HepG2 (cell line): ENCODE results near the gene APLF. TPM values are rescaled to one million over a fixed set of nuclear protein-coding genes. Genes with fewer than 3 reads are reported as not detected.

Source experiments
- ARNT ChIP-seq: fragments of 450-650 bp; IDR thresholded peaks from 2 replicates; pipeline ENCODE4 v1.6.1; 2017
- CBX5 ChIP-seq: sonication (generic); formaldehyde crosslinking; IDR thresholded peaks from 2 replicates; pipeline ENCODE4 v1.4.0; 2020; ENCODE audit warnings: missing genetic modification reagents, borderline replicate concordance
- CCAR2 ChIP-seq: fragments of 200-400 bp; formaldehyde crosslinking; optimal IDR thresholded peaks from 2 replicates; pipeline ENCODE3; 2018; ENCODE audit warnings: low read depth, mild to moderate bottlenecking, low read length, moderate library complexity
- CTCF ChIP-seq: sonication (generic); formaldehyde crosslinking; IDR thresholded peaks from 2 replicates; pipeline ENCODE4 v1.5.0; 2020; ENCODE audit warnings: mild to moderate bottlenecking, missing genetic modification reagents, moderate library complexity
- DDIT3 ChIP-seq: sonication (generic); formaldehyde crosslinking; IDR thresholded peaks from 2 replicates; pipeline ENCODE4 v1.4.0; 2020; ENCODE audit warnings: mild to moderate bottlenecking, missing genetic modification reagents
- EP300 ChIP-seq, 3 experiments: sonication (generic) in 1 of 3; formaldehyde crosslinking in 1 of 3; IDR thresholded peaks; 2 replicates each; pipeline versions ENCODE4 v1.5.1 to v1.6.1; 2011 to 2020; ENCODE audit warnings: low read depth in 2 of 3, low read length in 2 of 3, borderline replicate concordance in 1 of 3, improper control_type of control experiment in 1 of 3, mild to moderate bottlenecking in 1 of 3, missing genetic modification reagents in 1 of 3, moderate library complexity in 1 of 3
- FLYWCH1 ChIP-seq: sonication (generic); formaldehyde crosslinking; IDR thresholded peaks from 2 replicates; pipeline ENCODE4 v1.8.1; 2023; ENCODE audit warnings: mild to moderate bottlenecking, missing genetic modification reagents
- GLI4 ChIP-seq: sonication (generic); formaldehyde crosslinking; IDR thresholded peaks from 2 replicates; pipeline ENCODE4 v1.5.1; 2020; ENCODE audit warnings: missing genetic modification reagents, mild to moderate bottlenecking, moderate library complexity, borderline replicate concordance
- LCORL ChIP-seq, 2 experiments: fragments of 450-650 bp in 1 of 2; sonication (generic) in 1 of 2; formaldehyde crosslinking in 1 of 2; IDR thresholded peaks; 2 replicates each; pipeline versions ENCODE4 v1.5.0 to v1.6.1; 2017 to 2020; ENCODE audit warnings: antibody characterized with exemption in 1 of 2, missing genetic modification reagents in 1 of 2
- NFKB2 ChIP-seq: sonication (generic); formaldehyde crosslinking; IDR thresholded peaks from 2 replicates; pipeline ENCODE4 v1.4.0; 2020; ENCODE audit warnings: missing genetic modification reagents, borderline replicate concordance
- SIX4 ChIP-seq: sonication (generic); formaldehyde crosslinking; IDR thresholded peaks from 2 replicates; pipeline ENCODE4 v1.4.0; 2020; ENCODE audit warnings: missing genetic modification reagents
- SUZ12 ChIP-seq: fragments of 150-350 bp; IDR thresholded peaks from 2 replicates; pipeline ENCODE4 v1.6.1; 2014; ENCODE audit warnings: low read depth, low read length
- TP53 ChIP-seq: sonication (generic); formaldehyde crosslinking; conservative IDR thresholded peaks from 2 replicates; pipeline ENCODE4 v1.4.0; 2020; ENCODE audit warnings: missing genetic modification reagents
- ZFP82 ChIP-seq: sonication (generic); formaldehyde crosslinking; IDR thresholded peaks from 2 replicates; pipeline ENCODE4 v1.5.1; 2020; ENCODE audit warnings: mild to moderate bottlenecking, missing genetic modification reagents, borderline replicate concordance
- ZHX2 ChIP-seq, 2 experiments: sonication (generic) in 1 of 2; formaldehyde crosslinking in 1 of 2; IDR thresholded peaks; 2 replicates each; pipeline versions ENCODE4 v1.6.1 to v1.9.0; 2014 to 2022; ENCODE audit warnings: antibody characterized with exemption in 1 of 2, borderline replicate concordance in 1 of 2, inconsistent platforms in 1 of 2, low read depth in 1 of 2, missing genetic modification reagents in 1 of 2
- ZNF549 ChIP-seq: sonication (generic); formaldehyde crosslinking; IDR thresholded peaks from 2 replicates; pipeline ENCODE4 v1.5.0; 2020; ENCODE audit warnings: missing genetic modification reagents
- ZNF562 ChIP-seq: sonication (generic); formaldehyde crosslinking; IDR thresholded peaks from 2 replicates; pipeline ENCODE4 v1.8.0; 2022; ENCODE audit warnings: missing genetic modification reagents, borderline replicate concordance
- ZNF766 ChIP-seq: sonication (generic); formaldehyde crosslinking; IDR thresholded peaks from 2 replicates; pipeline ENCODE4 v1.5.0; 2020; ENCODE audit warnings: missing genetic modification reagents, borderline replicate concordance
- ZSCAN31 ChIP-seq: sonication (generic); formaldehyde crosslinking; IDR thresholded peaks from 2 replicates; pipeline ENCODE4 v1.5.0; 2020; ENCODE audit warnings: low read depth, mild to moderate bottlenecking, missing genetic modification reagents
- polyA plus RNA-seq, 8 experiments: library from polyadenylated mRNA; depleted of rRNA in 3 of 8; stranded (reverse) in 7 of 8; unstranded in 1 of 8; fragments of >200 nt; fragmentation: Illumina TruSeq in 4 of 8; extraction: Trizol in 4 of 8; gene quantifications; 2 replicates each; pipeline versions ENCODE4 v1.2.1 to v1.2.3, GENCODE V29; 2011 to 2016; ENCODE audit warnings: low read depth in 4 of 8, missing spikeins in 1 of 8, mixed read lengths in 1 of 8; ENCODE audit not compliant: insufficient read depth in 1 of 8
- total RNA-seq, 5 experiments: library from RNA; depleted of rRNA; stranded (reverse); fragments of >200 nt; fragmentation: Illumina TruSeq; extraction: Trizol; gene quantifications; 2 replicates each; pipeline ENCODE4 v1.2.3, GENCODE V29; 2016; ENCODE audit warnings: low read depth in 1 of 5

APLF gene
- total and polyA plus RNA-seq, 2 of the 13 experiments (the other 11 are each of a cell fraction or from before 2014, with no cell fraction given) = 0.45 to 2.2 TPM

GRCh38 chr2:68467077-68467960 is at the start of gene APLF, which contains the start of gene FBXO48 (continued):
- TF ChIP-seq LCORL (IDR thresholded peaks at IDR 0.05) (no peak), LCORL (CRISPR knock-in tag; IDR thresholded peaks at IDR 0.05) (peak; percentile 65; the same call in 1 of the 2 replicates), SUZ12 (peak; percentile 99), ZSCAN31 (CRISPR knock-in tag) (peak; percentile 86), ZNF549 (CRISPR knock-in tag) (no peak), ZNF766 (CRISPR knock-in tag) (peak; percentile 43; the same call in 1 of the 2 replicates), EP300 (IDR thresholded peaks at IDR 0.05; ENCODE audit: low read depth in 2 of 2, low read length in 2 of 2) (peak in 1 of 2 experiments; percentile 60; a peak in 3 of 4 replicates), EP300 (CRISPR knock-in tag; IDR thresholded peaks at IDR 0.05; ENCODE audit: borderline replicate concordance) (no peak), ARNT (no peak), GLI4 (CRISPR knock-in tag) (peak; percentile 87; the same call in 1 of the 2 replicates), CTCF (peak; percentile 19; the same call in 1 of the 2 replicates), DDIT3 (CRISPR knock-in tag) (no peak), TP53 (CRISPR knock-in tag) (peak; percentile 85; the same call in 1 of the 2 replicates), ZHX2 (IDR thresholded peaks at IDR 0.05; ENCODE audit: low read depth) (no peak; the same call in 1 of the 2 replicates), ZHX2 (CRISPR knock-in tag; IDR thresholded peaks at IDR 0.05; ENCODE audit: borderline replicate concordance) (peak; percentile 87; the same call in 1 of the 2 replicates), ZNF562 (CRISPR knock-in tag) (no peak), NFKB2 (CRISPR knock-in tag) (peak; percentile 87; the same call in 1 of the 2 replicates), CBX5 (CRISPR knock-in tag) (peak; percentile 50; the same call in 1 of the 2 replicates), CCAR2 (no peak), SIX4 (CRISPR knock-in tag) (peak; percentile 45; the same call in 1 of the 2 replicates), FLYWCH1 (0 out of 2 replicates have a peak, but pooled peaks have one; percentile 30), ZFP82 (CRISPR knock-in tag) (peak; percentile 94; the same call in 1 of the 2 replicates)
